B cell (primary cell): ENCODE results near the gene P2RY6. TPM values are rescaled to one million over a fixed set of nuclear protein-coding genes. Genes with fewer than 3 reads are reported as not detected.

ENCODE experiments used
- ATAC-seq: fragments of 200-7000 bp; cut with Tn5 transposase; one replicate; pipeline ENCODE4 v1.10.0; 2021; ENCODE audit warnings: low read depth, mild to moderate bottlenecking, moderate number of reproducible peaks, moderate library complexity
- CTCF ChIA-PET: fragments of 350-600 bp; sonication (Branson Sonifier 250); formaldehyde crosslinking; loops from one replicate; lab custom pipeline; 2021; ENCODE audit warnings: antibody characterized with exemption, inconsistent platforms; lab: Charles Lee
- POLR2A ChIA-PET: fragments of 350-600 bp; sonication (Branson Sonifier 250); formaldehyde crosslinking; loops from one replicate; lab custom pipeline; 2021; ENCODE audit warnings: antibody characterized with exemption; lab: Charles Lee
- DNase-seq: peaks from one replicate; pipeline ENCODE4 v3.0.0; 2013
- H2AFZ ChIP-seq: 2 replicates; pipeline ENCODE4 v1.6.1; 2012; ENCODE audit warnings: mild to moderate bottlenecking, low read depth, low read length; ENCODE audit not compliant: insufficient read depth, poor library complexity, severe bottlenecking
- H3K27ac ChIP-seq, 2 donors: 1 replicate in 1 of 2; 2 replicates in 1 of 2; pipeline ENCODE4 v1.5.1; 2012 to 2013; ENCODE audit warnings: low read length in 2 of 2, mild to moderate bottlenecking in 2 of 2, moderate library complexity in 1 of 2
- H3K27me3 ChIP-seq, 4 experiments: fragments of 200-600 bp in 1 of 4; sonication (generic) in 1 of 4; replicated peaks in 1 of 4; 1 replicate in 2 of 4; 2 replicates in 2 of 4; pipeline versions ENCODE4 v1.6.1 to v1.7.0; 2013 to 2016; ENCODE audit warnings: low read length in 3 of 4, mild to moderate bottlenecking in 2 of 4, mixed read lengths in 1 of 4, moderate library complexity in 1 of 4; ENCODE audit not compliant: insufficient read depth in 4 of 4, control insufficient read depth in 3 of 4; ENCODE audit errors: control extremely low read depth in 1 of 4
- H3K36me3 ChIP-seq, 2 experiments: replicated peaks in 1 of 2; 1 replicate in 1 of 2; 2 replicates in 1 of 2; pipeline versions ENCODE4 v1.6.1 to v1.7.1; 2013; ENCODE audit warnings: low read length in 1 of 2; ENCODE audit not compliant: insufficient read depth in 2 of 2, control insufficient read depth in 1 of 2; ENCODE audit errors: control extremely low read depth in 1 of 2, extremely low read depth in 1 of 2
- H3K4me1 ChIP-seq, 2 donors: fragments of 200-600 bp in 1 of 2; sonication (generic) in 1 of 2; 1 replicate in 1 of 2; 2 replicates in 1 of 2; pipeline versions ENCODE4 v1.5.1 to v1.6.1; 2013 to 2017; ENCODE audit warnings: low read length in 2 of 2; ENCODE audit not compliant: control insufficient read depth in 2 of 2, insufficient read depth in 2 of 2
- H3K4me2 ChIP-seq: replicated peaks from 2 replicates; pipeline ENCODE3; 2012; ENCODE audit warnings: mild to moderate bottlenecking, low read depth, low read length; ENCODE audit not compliant: poor library complexity, severe bottlenecking
- H3K4me3 ChIP-seq, 5 experiments: fragments of 200-600 bp in 1 of 5; sonication (generic) in 1 of 5; 1 replicate in 3 of 5; 2 replicates in 2 of 5; pipeline versions ENCODE4 v1.5.1 to v1.7.0; 2011 to 2016; ENCODE audit warnings: low read length in 4 of 5, mild to moderate bottlenecking in 4 of 5, low read depth in 2 of 5, control low read depth in 1 of 5, moderate library complexity in 1 of 5; ENCODE audit not compliant: insufficient read depth in 1 of 5; ENCODE audit errors: control extremely low read depth in 1 of 5, extremely low read depth in 1 of 5
- H3K79me2 ChIP-seq: fragments of 200-600 bp; sonication (generic); one replicate; pipeline ENCODE4 v1.6.0; 2016; ENCODE audit warnings: low read length; ENCODE audit not compliant: control insufficient read depth, insufficient read depth
- H3K9ac ChIP-seq: fragments of 200-600 bp; sonication (generic); 2 replicates; pipeline ENCODE4 v1.6.1; 2017; ENCODE audit warnings: mild to moderate bottlenecking, low read length, moderate library complexity
- H3K9me3 ChIP-seq, 3 donors: one replicate each; pipeline versions ENCODE4 v1.6.1 to v1.7.1; 2013; ENCODE audit warnings: low read length in 2 of 3; ENCODE audit not compliant: control insufficient read depth in 2 of 3, insufficient read depth in 1 of 3; ENCODE audit errors: control extremely low read depth in 1 of 3
- H4K20me1 ChIP-seq: 2 replicates; pipeline ENCODE4 v1.6.0; 2012; ENCODE audit warnings: mild to moderate bottlenecking, low read length; ENCODE audit not compliant: insufficient read depth, control insufficient read depth, poor library complexity, severe bottlenecking
- H3K27ac Mint-ChIP-seq: one replicate; pipeline ENCODE4 v1.8.0; 2021; ENCODE audit warnings: mixed read lengths
- H3K27me3 Mint-ChIP-seq: one replicate; pipeline ENCODE4 v1.8.0; 2021; ENCODE audit warnings: mixed read lengths
- H3K4me1 Mint-ChIP-seq: one replicate; pipeline ENCODE4 v1.8.0; 2021; ENCODE audit warnings: mixed read lengths
- H3K4me3 Mint-ChIP-seq: one replicate; pipeline ENCODE4 v1.8.0; 2021; ENCODE audit warnings: mixed read lengths
- H3K9me3 Mint-ChIP-seq: one replicate; pipeline ENCODE4 v1.8.0; 2022; ENCODE audit warnings: mixed read lengths; ENCODE audit not compliant: insufficient read depth
- CTCF ChIP-seq: fragments of 200-600 bp; IDR thresholded peaks from one replicate; pipeline ENCODE4 v1.8.0; 2022; ENCODE audit warnings: antibody characterized with exemption, mild to moderate bottlenecking
- EZH2 ChIP-seq: IDR thresholded peaks from 2 replicates; pipeline ENCODE4 v1.6.1; 2012; ENCODE audit warnings: borderline replicate concordance, low read depth, mild to moderate bottlenecking, moderate library complexity, low read length; ENCODE audit not compliant: insufficient read depth, poor library complexity, severe bottlenecking
- WGBS: methylation state at CpG from one replicate; pipeline ENCODE4 v1.1.5; 2013; ENCODE audit warnings: missing lambda C conversion rate; ENCODE audit not compliant: insufficient coverage; 5-methylcytosine and 5-hydroxymethylcytosine counted together
- intact Hi-C: fragments of 100-400 bp; cut with micrococcal nuclease; formaldehyde crosslinking; loops from one replicate; pipeline ENCODE4 v1.10.0; 2022
- polyA plus RNA-seq: library from polyadenylated mRNA; depleted of rRNA; stranded (reverse); fragments of >200 nt; gene quantifications from 2 replicates; pipeline ENCODE4 v1.2.3, GENCODE V29; 2012
- total RNA-seq, 2 donors: library from RNA; stranded (reverse); fragments of 120-200 nt in 1 of 2; gene quantifications; 1 replicate in 1 of 2; 2 replicates in 1 of 2; pipeline versions ENCODE4 v1.2.3 to v1.2.4, GENCODE V29; 2013 to 2022

The P2RY6 gene
- total and polyA plus RNA-seq, 2 donors (not counting 1 experiment from before 2014, with no cell fraction given): 0.25 TPM; not detected in 1

- Histone ChIP-seq H3K79me2 (no peaks in the 10 kb centered on the region), H2AFZ (no peak overlapping the region), H4K20me1 (no peaks in the 10 kb centered on the region), H3K9me3 (no peaks in the 10 kb centered on the region), H3K36me3 (no peaks in the 10 kb centered on the region), H3K4me1 (no peaks in the 10 kb centered on the region), H3K9ac (no peak overlapping the region), H3K27ac (no peak overlapping the region), H3K27me3 (no peaks in the 10 kb centered on the region), H3K4me3 (no peak overlapping the region), H3K4me2 (no peak overlapping the region)
- POLR2A ChIA-PET: no interaction called here
- Mint-ChIP-seq H3K27me3 (no peaks in the 10 kb centered on the region), H3K27ac (no peak overlapping the region), H3K9me3 (no peaks in the 10 kb centered on the region), H3K4me1 (no peaks in the 10 kb centered on the region), H3K4me3 (no peak overlapping the region)
- TF ChIP-seq CTCF (no peak), EZH2 (no peak)
- ATAC-seq (no peak), DNase-seq (no peak)
- CTCF ChIA-PET: interaction anchor here (0.7 to 14.1 kb wide), 4 partner anchors 14 to 54 kb away, joined by 3 to 281 read pairs (median 6); no protein-coding TSS in a partner anchor
- intact Hi-C loops: no loop called here
These were observed 38.9 kb upstream of the P2RY6 start for GRCh38 chr11:73233211-73233610.

GRCh38 chr11:73233692-73234470, 38.3 kb upstream of the P2RY6 start:
- DNase-seq (no peak), ATAC-seq (no peak)
- H3K36me3 ChIP-seq: no peaks in the 10 kb centered on the region
- Mint-ChIP-seq H3K4me1 (no peaks in the 10 kb centered on the region), H3K27ac (no peak overlapping the region), H3K4me3 (no peak overlapping the region), H3K9me3 (no peaks in the 10 kb centered on the region), H3K27me3 (no peaks in the 10 kb centered on the region)
- H3K4me1 ChIP-seq: no peaks in the 10 kb centered on the region
- no peak overlapping the region for H3K4me2 ChIP-seq
- WGBS: 97% methylated on average over 20 of the region's 23 CpGs
- POLR2A ChIA-PET: no interaction called here
- TF ChIP-seq EZH2 (no peak), CTCF (no peak)
- intact Hi-C loops: no loop called here
- H4K20me1 ChIP-seq: no peaks in the 10 kb centered on the region
- no peak overlapping the region for H2AFZ ChIP-seq
- no peaks in the 10 kb centered on the region for H3K79me2 ChIP-seq
- CTCF ChIA-PET: interaction anchor here (0.7 to 14.1 kb wide), 5 partner anchors 15 to 55 kb away, joined by 3 to 281 read pairs (median 4); no protein-coding TSS in a partner anchor
- H3K27me3 ChIP-seq: no peaks in the 10 kb centered on the region
- no peak overlapping the region for H3K9ac ChIP-seq
- no peak overlapping the region for H3K4me3 ChIP-seq
- H3K9me3 ChIP-seq: no peaks in the 10 kb centered on the region
- no peak overlapping the region for H3K27ac ChIP-seq
